ENCODE measurements around the gene CBR3.
"Not testable (repeated sequence)": the region's sequence is repeated elsewhere in the genome, so short reads cannot be mapped to it uniquely, and the experiment has no call there.

The CBR3 gene

DNA sequence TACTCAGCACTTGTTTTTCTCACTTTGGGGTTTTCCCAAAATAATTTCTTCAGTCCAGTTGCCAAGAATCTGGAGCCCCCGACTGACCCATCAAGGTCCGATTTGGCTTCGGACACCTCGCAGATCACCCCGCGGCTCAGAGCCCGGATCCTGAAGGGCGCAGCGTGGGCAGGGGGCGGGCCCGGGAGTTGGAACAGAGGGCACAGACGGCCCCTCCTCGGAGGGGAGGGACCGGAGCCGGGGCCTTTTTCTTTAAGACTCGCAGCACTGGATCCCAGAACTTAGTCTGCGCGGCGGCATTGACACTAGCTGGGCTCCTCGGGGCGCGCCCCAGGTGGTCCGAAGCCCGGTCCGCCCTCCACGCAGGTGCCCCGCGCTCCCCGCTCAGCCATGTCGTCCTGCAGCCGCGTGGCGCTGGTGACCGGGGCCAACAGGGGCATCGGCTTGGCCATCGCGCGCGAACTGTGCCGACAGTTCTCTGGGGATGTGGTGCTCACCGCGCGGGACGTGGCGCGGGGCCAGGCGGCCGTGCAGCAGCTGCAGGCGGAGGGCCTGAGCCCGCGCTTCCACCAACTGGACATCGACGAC is at the start of gene CBR3:
Gene CBR3, plus strand, starts transcription at position 277 of the 588 bp plus-strand sequence. Its CDS starts 114 bp downstream, at position 391.
- DNase-seq (ENCODE audit: low read depth in 2 of 2): no peak

- no peak for DNase-seq (ENCODE audit: low read depth in 2 of 2)
Measured at GRCh38 chr21:36087362-36088138, 47.3 kb upstream of the CBR3 start.

DNA sequence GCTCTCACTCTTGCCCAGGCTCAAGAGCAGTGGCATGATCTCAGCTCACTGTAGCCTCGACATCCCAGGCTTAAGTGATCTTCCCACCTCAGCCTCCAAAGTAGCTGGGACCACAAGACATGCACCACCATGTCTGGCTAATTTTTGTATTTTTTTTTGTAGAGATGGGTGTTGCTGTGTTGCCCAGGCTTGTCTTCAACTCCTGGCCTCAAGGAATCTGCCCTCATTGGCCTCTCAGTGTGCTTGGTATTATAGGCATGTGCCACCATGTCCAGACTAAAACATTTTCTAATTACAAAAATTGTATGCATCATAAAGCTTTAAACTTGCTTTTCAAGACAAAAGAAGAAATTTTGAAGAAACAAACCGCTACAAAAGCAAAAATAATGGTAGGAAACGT is 44.9 kb upstream of the CBR3 start:
- DNase-seq (ENCODE audit: low read depth in 2 of 2): no peak

GRCh38 chr21:36092681-36093080 is 42.2 kb upstream of the CBR3 start:
- DNase-seq (ENCODE audit: low read depth in 2 of 2): no peak

DNA sequence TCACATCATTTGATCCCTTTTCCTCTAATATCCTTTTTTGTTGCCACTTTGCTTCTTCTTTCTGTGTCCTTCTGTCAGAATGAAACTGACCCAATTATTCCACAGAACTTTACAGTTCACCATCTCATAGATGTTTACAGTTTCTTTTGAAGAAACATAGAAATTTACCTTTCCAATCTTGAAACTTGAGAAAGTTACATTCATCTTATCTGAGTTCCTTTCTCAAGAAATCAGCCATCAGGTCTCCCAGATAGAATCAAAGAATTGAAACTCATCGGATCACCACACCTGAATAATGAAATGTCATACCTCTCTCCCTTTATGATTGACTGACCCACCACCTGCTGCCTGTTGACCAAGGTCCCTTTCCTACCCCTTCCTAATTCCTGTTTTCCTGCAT is 41.4 kb upstream of the CBR3 start:
- DNase-seq (ENCODE audit: low read depth in 2 of 2): no peak

- DNase-seq (ENCODE audit: low read depth in 2 of 2): no peak
Measured at GRCh38 chr21:36096398-36097290, 38.2 kb upstream of the CBR3 start.

DNA sequence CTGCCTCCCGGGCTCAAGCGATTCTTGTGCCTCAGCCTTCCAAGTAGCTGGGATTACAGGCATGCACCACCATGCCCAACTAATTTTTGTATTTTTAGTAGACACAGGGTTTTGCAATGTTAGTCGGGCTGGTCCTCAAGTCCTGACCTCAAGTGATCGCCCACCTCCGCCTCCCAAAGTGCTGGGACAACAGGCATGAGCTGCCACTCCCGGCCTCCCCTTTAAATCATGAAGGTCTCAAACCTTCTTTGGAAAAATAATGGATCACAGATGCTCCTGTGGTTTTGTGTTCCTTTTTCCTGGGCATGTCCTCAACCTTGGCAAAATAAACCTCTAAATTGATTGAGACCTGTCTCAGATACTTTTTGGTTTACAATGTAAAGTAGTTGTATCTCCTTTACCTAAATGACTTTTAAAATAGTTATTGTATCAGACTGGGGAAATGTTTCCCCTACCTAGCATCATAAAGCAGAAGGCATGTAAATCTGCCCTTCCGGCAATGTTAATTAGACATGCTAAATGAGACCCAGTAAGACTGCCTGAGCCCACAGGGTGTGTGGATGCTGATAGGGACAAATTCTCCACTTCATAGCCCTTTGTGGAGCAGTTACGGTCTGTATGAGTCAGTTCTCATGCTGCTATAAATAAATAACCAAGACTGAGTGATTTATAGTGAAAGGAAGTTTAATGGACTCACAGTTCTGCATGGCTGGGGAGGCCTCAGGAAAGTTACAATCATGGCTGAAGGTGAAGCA is 37.3 kb upstream of the CBR3 start:
- DNase-seq (ENCODE audit: low read depth in 2 of 2): no peak

- DNase-seq (ENCODE audit: low read depth in 2 of 2): no peak
Measured at GRCh38 chr21:36098182-36098532, 36.7 kb upstream of the CBR3 start.

GRCh38 chr21:36099000-36099399 is 35.9 kb upstream of the CBR3 start:
- DNase-seq (ENCODE audit: low read depth in 2 of 2): no peak

GRCh38 chr21:36099695-36100211 is 35.1 kb upstream of the CBR3 start:
- DNase-seq (ENCODE audit: low read depth in 2 of 2): not testable (repeated sequence)

- DNase-seq (ENCODE audit: low read depth in 2 of 2): no peak
Measured at GRCh38 chr21:36100971-36101641, 33.8 kb upstream of the CBR3 start.

DNA sequence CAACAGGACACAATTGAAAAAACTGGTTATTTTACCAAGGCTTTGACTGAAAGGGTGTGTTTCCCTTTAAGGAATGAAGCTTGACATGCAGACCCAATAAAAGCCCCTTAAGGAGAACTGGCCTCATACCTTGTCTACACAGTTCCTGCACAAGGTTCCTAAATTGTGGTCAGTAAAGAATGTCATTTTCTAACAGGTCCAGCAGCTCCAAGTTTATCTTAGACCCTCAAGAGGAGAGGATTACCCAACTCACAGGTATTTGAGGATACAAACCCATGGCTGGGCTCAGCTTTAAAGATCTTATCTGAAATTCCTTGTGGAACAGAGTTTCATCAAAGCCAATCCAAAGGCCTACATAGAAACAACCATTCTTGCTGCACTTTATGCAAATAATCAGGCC is 31.4 kb upstream of the CBR3 start:
- no peak for DNase-seq (ENCODE audit: low read depth in 2 of 2)

GRCh38 chr21:36104317-36105300 is 30.3 kb upstream of the CBR3 start:
- peak; percentile 17 to 22 for DNase-seq (ENCODE audit: low read depth in 2 of 2)

GRCh38 chr21:36105327-36105842 is 29.5 kb upstream of the CBR3 start:
- no peak for DNase-seq (ENCODE audit: low read depth in 2 of 2)

DNA sequence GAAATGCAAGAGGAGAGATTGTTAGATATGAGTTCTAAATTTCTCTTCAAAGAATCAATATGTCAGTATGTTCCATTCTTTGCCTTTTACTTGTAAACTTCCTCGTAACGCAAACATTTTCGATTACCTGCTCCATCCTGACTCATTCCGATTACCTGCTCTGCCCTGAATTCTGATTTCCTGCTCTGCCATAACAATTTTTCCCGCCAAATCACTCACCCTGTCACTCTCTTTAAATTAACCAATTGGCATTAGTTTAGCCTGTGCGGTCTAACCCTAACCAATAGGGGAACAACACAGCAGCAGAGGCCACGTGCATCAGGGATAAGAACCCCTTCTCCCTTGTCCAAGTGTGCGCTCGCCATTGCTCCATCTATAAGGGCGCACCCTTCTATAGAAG is 25.0 kb upstream of the CBR3 start:
- no peak for DNase-seq (ENCODE audit: low read depth in 2 of 2)

DNA sequence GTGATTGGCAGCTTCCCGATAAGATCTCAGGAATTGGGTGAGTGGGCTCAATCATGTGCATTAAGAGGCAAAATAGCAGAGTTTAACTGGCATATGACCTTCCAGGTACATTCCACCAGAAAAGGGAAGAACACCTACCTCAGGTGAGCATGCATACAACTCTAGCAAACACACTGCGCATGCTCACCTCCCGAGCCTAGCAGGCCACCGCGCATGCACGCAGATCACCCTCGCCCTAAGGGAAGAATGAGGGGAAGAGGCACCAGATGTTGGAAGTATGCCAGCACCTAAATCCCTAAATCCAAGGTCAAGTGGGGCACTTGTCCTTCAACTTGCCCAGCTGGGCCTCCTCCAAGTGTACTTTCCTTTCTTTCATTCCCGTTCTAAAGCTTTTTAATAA is 23.6 kb upstream of the CBR3 start:
- DNase-seq (ENCODE audit: low read depth in 2 of 2): no peak

DNA sequence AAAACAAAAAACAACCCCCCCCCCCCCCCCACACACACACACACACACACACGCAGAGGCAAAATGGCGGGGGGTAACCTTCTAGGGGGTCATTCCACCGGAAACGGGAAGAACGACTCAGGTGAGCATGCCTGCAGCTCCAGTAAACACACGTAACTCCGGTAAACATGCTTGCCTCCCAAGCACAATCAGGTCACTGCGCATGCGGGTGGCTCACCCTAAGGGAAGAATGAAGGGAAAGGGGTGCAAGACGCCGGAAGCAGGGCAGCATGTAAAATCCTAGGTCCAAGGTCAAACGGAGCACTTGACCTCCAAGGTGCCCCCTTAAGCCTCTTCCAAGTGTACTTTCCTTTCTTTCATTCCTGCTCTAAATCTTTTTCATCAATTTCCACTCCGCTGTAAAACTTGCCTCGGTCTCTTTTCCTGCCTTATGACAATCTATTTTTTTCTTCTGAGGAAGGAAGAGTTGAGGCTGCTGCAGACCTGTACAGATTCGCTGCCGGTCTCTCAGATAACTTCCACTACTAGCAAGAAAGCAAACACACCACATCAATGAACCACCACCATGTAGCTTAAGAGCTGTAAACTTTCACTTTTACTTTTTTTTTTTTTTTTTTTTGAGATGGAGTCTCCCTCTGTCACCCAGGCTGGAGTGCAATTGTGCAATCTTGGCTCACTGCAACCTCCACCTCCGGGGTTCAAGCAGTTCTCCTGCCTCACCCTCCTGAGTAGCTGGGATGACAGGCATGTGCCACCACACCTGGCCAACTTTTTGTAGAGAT is 21.0 kb upstream of the CBR3 start:
- DNase-seq (ENCODE audit: low read depth in 2 of 2): no peak

GRCh38 chr21:36115138-36115730 is 19.6 kb upstream of the CBR3 start:
- DNase-seq (ENCODE audit: low read depth in 2 of 2): no peak
